Measurements from ENCODE around the gene OR6Q1. TPM values are rescaled to one million over a fixed set of nuclear protein-coding genes. Genes with fewer than 3 reads are reported as not detected.

OR6Q1 gene
- total and polyA plus RNA-seq, 4 donors: not detected

GRCh38 chr11:58006940-58007339 is 23.8 kb upstream of the OR6Q1 start:
- Histone ChIP-seq H3K27me3 (ENCODE audit: control insufficient read depth, insufficient read depth, low read length) (no peaks in the 10 kb centered on the region), H3K4me3 (ENCODE audit: low read depth, low read length) (no peak overlapping the region), H3K27ac (ENCODE audit: low read depth, low read length) (no peak overlapping the region), H3K4me1 (ENCODE audit: control insufficient read depth, insufficient read depth, low read length) (no peaks in the 10 kb centered on the region), H3K9me3 (ENCODE audit: control insufficient read depth, insufficient read depth, low read length) (no peaks in the 10 kb centered on the region), H3K36me3 (ENCODE audit: control insufficient read depth, insufficient read depth, low read length) (no peaks in the 10 kb centered on the region)
- no peak for DNase-seq (ENCODE audit: low read depth in 4 of 6, low spot score in 6 of 6)
- WGBS (ENCODE audit: insufficient coverage): no CpG with 5 or more reads among the region's 2 CpGs

GRCh38 chr11:58011771-58012170 is 19.0 kb upstream of the OR6Q1 start:
- no peaks in the 10 kb centered on the region for H3K27me3 ChIP-seq (ENCODE audit: control insufficient read depth, insufficient read depth, low read length)
- no peak overlapping the region for H3K4me3 ChIP-seq (ENCODE audit: low read depth, low read length)
- WGBS (ENCODE audit: insufficient coverage): 40% methylated on average over 2 of the region's 6 CpGs
- no peaks in the 10 kb centered on the region for H3K4me1 ChIP-seq (ENCODE audit: control insufficient read depth, insufficient read depth, low read length)
- no peaks in the 10 kb centered on the region for H3K36me3 ChIP-seq (ENCODE audit: control insufficient read depth, insufficient read depth, low read length)
- DNase-seq (ENCODE audit: low read depth in 4 of 6, low spot score in 6 of 6): no peak
- H3K27ac ChIP-seq (ENCODE audit: low read depth, low read length): no peak overlapping the region
- no peaks in the 10 kb centered on the region for H3K9me3 ChIP-seq (ENCODE audit: control insufficient read depth, insufficient read depth, low read length)

GRCh38 chr11:58023435-58023931 is 7.3 kb upstream of the OR6Q1 start, which contains the start of gene OR9Q1:
Gene OR9Q1, plus strand, starts transcription at chr11:58023881. Its CDS starts 155,564 bp downstream, at chr11:58179445.
- WGBS (ENCODE audit: insufficient coverage): 67% methylated on average over 1 of the region's 5 CpGs
- DNase-seq (ENCODE audit: low read depth in 4 of 6, low spot score in 6 of 6): no peak
- peak within 1 kb of the TSS; percentile 57 for H3K27ac ChIP-seq (ENCODE audit: low read depth, low read length)
- H3K36me3 ChIP-seq (ENCODE audit: control insufficient read depth, insufficient read depth, low read length): no peaks in the 10 kb centered on the region
- peaks cover 13% of the 10 kb centered on the region for H3K4me1 ChIP-seq (ENCODE audit: control insufficient read depth, insufficient read depth, low read length)
- no peak within 1 kb of the TSS for H3K4me3 ChIP-seq (ENCODE audit: low read depth, low read length)
- no peaks in the 10 kb centered on the region for H3K27me3 ChIP-seq (ENCODE audit: control insufficient read depth, insufficient read depth, low read length)
- no peaks in the 10 kb centered on the region for H3K9me3 ChIP-seq (ENCODE audit: control insufficient read depth, insufficient read depth, low read length)

GRCh38 chr11:58024601-58025091 is 6.1 kb upstream of the OR6Q1 start:
- peak in 3 of 6 donors; percentile 2 to 78 (median 66) for DNase-seq (ENCODE audit: low read depth in 4 of 6, low spot score in 6 of 6)
- peak overlapping the region; percentile 57 for H3K27ac ChIP-seq (ENCODE audit: low read depth, low read length)

GRCh38 chr11:58027341-58027740 is 3.4 kb upstream of the OR6Q1 start:
- WGBS (ENCODE audit: insufficient coverage): 91% methylated on average over 1 of the region's 4 CpGs
- no peaks in the 10 kb centered on the region for H3K36me3 ChIP-seq (ENCODE audit: control insufficient read depth, insufficient read depth, low read length)
- H3K27ac ChIP-seq (ENCODE audit: low read depth, low read length): peak overlapping the region; percentile 7
- H3K9me3 ChIP-seq (ENCODE audit: control insufficient read depth, insufficient read depth, low read length): no peaks in the 10 kb centered on the region
- H3K4me1 ChIP-seq (ENCODE audit: control insufficient read depth, insufficient read depth, low read length): peaks cover 19% of the 10 kb centered on the region
- H3K4me3 ChIP-seq (ENCODE audit: low read depth, low read length): no peak overlapping the region
- DNase-seq (ENCODE audit: low read depth in 4 of 6, low spot score in 6 of 6): no peak
- H3K27me3 ChIP-seq (ENCODE audit: control insufficient read depth, insufficient read depth, low read length): no peaks in the 10 kb centered on the region

More at GRCh38 chr11:58024601-58025091, 6.1 kb upstream of the OR6Q1 start:
- no peaks in the 10 kb centered on the region for H3K9me3 ChIP-seq (ENCODE audit: control insufficient read depth, insufficient read depth, low read length)
- H3K27me3 ChIP-seq (ENCODE audit: control insufficient read depth, insufficient read depth, low read length): no peaks in the 10 kb centered on the region
- H3K36me3 ChIP-seq (ENCODE audit: control insufficient read depth, insufficient read depth, low read length): no peaks in the 10 kb centered on the region
- H3K4me3 ChIP-seq (ENCODE audit: low read depth, low read length): no peak overlapping the region
- H3K4me1 ChIP-seq (ENCODE audit: control insufficient read depth, insufficient read depth, low read length): peaks cover 19% of the 10 kb centered on the region
- WGBS (ENCODE audit: insufficient coverage): 28% methylated on average over 7 of the region's 8 CpGs

- H3K27ac ChIP-seq (ENCODE audit: low read depth, low read length): peak overlapping the region; percentile 52
- H3K36me3 ChIP-seq (ENCODE audit: control insufficient read depth, insufficient read depth, low read length): no peaks in the 10 kb centered on the region
Observed at GRCh38 chr11:58028687-58029411, 1.9 kb upstream of the OR6Q1 start.

GRCh38 chr11:58034471-58034870 is 3.7 kb downstream of the OR6Q1 start:
- no peaks in the 10 kb centered on the region for H3K4me1 ChIP-seq (ENCODE audit: control insufficient read depth, insufficient read depth, low read length)
- H3K27ac ChIP-seq (ENCODE audit: low read depth, low read length): no peak overlapping the region
- no peak for DNase-seq (ENCODE audit: low read depth in 4 of 6, low spot score in 6 of 6)
- H3K36me3 ChIP-seq (ENCODE audit: control insufficient read depth, insufficient read depth, low read length): no peaks in the 10 kb centered on the region
- no peak overlapping the region for H3K4me3 ChIP-seq (ENCODE audit: low read depth, low read length)
- no peaks in the 10 kb centered on the region for H3K9me3 ChIP-seq (ENCODE audit: control insufficient read depth, insufficient read depth, low read length)
- no peaks in the 10 kb centered on the region for H3K27me3 ChIP-seq (ENCODE audit: control insufficient read depth, insufficient read depth, low read length)
- no CpG with 5 or more reads among the region's 2 CpGs for WGBS (ENCODE audit: insufficient coverage)

More at GRCh38 chr11:58028687-58029411, 1.9 kb upstream of the OR6Q1 start:
- Histone ChIP-seq H3K9me3 (ENCODE audit: control insufficient read depth, insufficient read depth, low read length) (no peaks in the 10 kb centered on the region), H3K27me3 (ENCODE audit: control insufficient read depth, insufficient read depth, low read length) (no peaks in the 10 kb centered on the region), H3K4me1 (ENCODE audit: control insufficient read depth, insufficient read depth, low read length) (peaks cover 19% of the 10 kb centered on the region), H3K4me3 (ENCODE audit: low read depth, low read length) (no peak overlapping the region)
- WGBS (ENCODE audit: insufficient coverage): 70% methylated on average over 2 of the region's 6 CpGs
- DNase-seq (ENCODE audit: low read depth in 4 of 6, low spot score in 6 of 6): peak in 1 of 6 donors; percentile 16

- no peak overlapping the region for H3K27ac ChIP-seq (ENCODE audit: low read depth, low read length)
- no peaks in the 10 kb centered on the region for H3K4me1 ChIP-seq (ENCODE audit: control insufficient read depth, insufficient read depth, low read length)
- H3K27me3 ChIP-seq (ENCODE audit: control insufficient read depth, insufficient read depth, low read length): no peaks in the 10 kb centered on the region
- DNase-seq (ENCODE audit: low read depth in 4 of 6, low spot score in 6 of 6): no peak
- H3K9me3 ChIP-seq (ENCODE audit: control insufficient read depth, insufficient read depth, low read length): no peaks in the 10 kb centered on the region
- no peak overlapping the region for H3K4me3 ChIP-seq (ENCODE audit: low read depth, low read length)
- no peaks in the 10 kb centered on the region for H3K36me3 ChIP-seq (ENCODE audit: control insufficient read depth, insufficient read depth, low read length)
Observed at GRCh38 chr11:58039589-58039988, 8.8 kb downstream of the OR6Q1 start.

GRCh38 chr11:58043379-58043778 is 12.6 kb downstream of the OR6Q1 start:
- H3K4me3 ChIP-seq (ENCODE audit: low read depth, low read length): no peak overlapping the region
- H3K27ac ChIP-seq (ENCODE audit: low read depth, low read length): no peak overlapping the region
- H3K4me1 ChIP-seq (ENCODE audit: control insufficient read depth, insufficient read depth, low read length): no peaks in the 10 kb centered on the region
- WGBS (ENCODE audit: insufficient coverage): no CpG with 5 or more reads among the region's 2 CpGs
- H3K9me3 ChIP-seq (ENCODE audit: control insufficient read depth, insufficient read depth, low read length): no peaks in the 10 kb centered on the region
- H3K36me3 ChIP-seq (ENCODE audit: control insufficient read depth, insufficient read depth, low read length): no peaks in the 10 kb centered on the region
- no peak for DNase-seq (ENCODE audit: low read depth in 4 of 6, low spot score in 6 of 6)
- H3K27me3 ChIP-seq (ENCODE audit: control insufficient read depth, insufficient read depth, low read length): no peaks in the 10 kb centered on the region

GRCh38 chr11:58046231-58046630 is 15.5 kb downstream of the OR6Q1 start:
- peaks cover 1% of the 10 kb centered on the region for H3K9me3 ChIP-seq (ENCODE audit: control insufficient read depth, insufficient read depth, low read length)
- no peak for DNase-seq (ENCODE audit: low read depth in 4 of 6, low spot score in 6 of 6)
- H3K4me1 ChIP-seq (ENCODE audit: control insufficient read depth, insufficient read depth, low read length): no peaks in the 10 kb centered on the region
- H3K27ac ChIP-seq (ENCODE audit: low read depth, low read length): no peak overlapping the region
- no peaks in the 10 kb centered on the region for H3K36me3 ChIP-seq (ENCODE audit: control insufficient read depth, insufficient read depth, low read length)
- H3K4me3 ChIP-seq (ENCODE audit: low read depth, low read length): no peak overlapping the region
- 83% methylated on average over 1 of the region's 3 CpGs for WGBS (ENCODE audit: insufficient coverage)
- H3K27me3 ChIP-seq (ENCODE audit: control insufficient read depth, insufficient read depth, low read length): no peaks in the 10 kb centered on the region

Measured in spinal cord (tissue), 10 donors.